ENCODE measurements around the gene MYO18A. TPM values are rescaled to one million over a fixed set of nuclear protein-coding genes. Genes with fewer than 3 reads are reported as not detected.

MYO18A gene
- total RNA-seq, 1 donor from 2014 or later = 465 TPM

GRCh38 chr17:29100296-29100695 lies 79.9 kb downstream of the MYO18A start:
- no peak for TF ChIP-seq CTCF (IDR thresholded peaks at IDR 0.05; ENCODE audit: partially characterized antibody, unreplicated experiment)
- H3K27me3 Mint-ChIP-seq (ENCODE audit: unreplicated experiment) = peaks cover 16% of the 10 kb centered on the region
- H3K27ac Mint-ChIP-seq (ENCODE audit: unreplicated experiment) = no peak overlapping the region
- H3K4me3 Mint-ChIP-seq (ENCODE audit: unreplicated experiment) = no peak overlapping the region
- peaks cover 6% of the 10 kb centered on the region for H3K9me3 Mint-ChIP-seq (ENCODE audit: unreplicated experiment)
- peaks cover 10% of the 10 kb centered on the region for H3K4me1 Mint-ChIP-seq (ENCODE audit: low read depth, unreplicated experiment)
- H3K36me3 Mint-ChIP-seq (ENCODE audit: unreplicated experiment) = peaks cover 10% of the 10 kb centered on the region
- no peak for DNase-seq

- TF ChIP-seq CTCF (IDR thresholded peaks at IDR 0.05; ENCODE audit: partially characterized antibody, unreplicated experiment) = no peak
- H3K4me3 Mint-ChIP-seq (ENCODE audit: unreplicated experiment) = no peak overlapping the region
- H3K4me1 Mint-ChIP-seq (ENCODE audit: low read depth, unreplicated experiment) = peaks cover 9% of the 10 kb centered on the region
- no peak overlapping the region for H3K27ac Mint-ChIP-seq (ENCODE audit: unreplicated experiment)
- H3K36me3 Mint-ChIP-seq (ENCODE audit: unreplicated experiment) = peaks cover 8% of the 10 kb centered on the region
- DNase-seq = no peak
- H3K27me3 Mint-ChIP-seq (ENCODE audit: unreplicated experiment) = peaks cover 15% of the 10 kb centered on the region
- peaks cover 6% of the 10 kb centered on the region for H3K9me3 Mint-ChIP-seq (ENCODE audit: unreplicated experiment)
These were observed 80.7 kb downstream of the MYO18A start for GRCh38 chr17:29099527-29099926.

GRCh38 chr17:29096094-29096493 lies 84.1 kb downstream of the MYO18A start:
- H3K36me3 Mint-ChIP-seq (ENCODE audit: unreplicated experiment) = no peaks in the 10 kb centered on the region
- H3K4me3 Mint-ChIP-seq (ENCODE audit: unreplicated experiment) = no peak overlapping the region
- peaks cover 2% of the 10 kb centered on the region for H3K4me1 Mint-ChIP-seq (ENCODE audit: low read depth, unreplicated experiment)
- no peak for DNase-seq
- no peak overlapping the region for H3K27ac Mint-ChIP-seq (ENCODE audit: unreplicated experiment)
- TF ChIP-seq CTCF (IDR thresholded peaks at IDR 0.05; ENCODE audit: partially characterized antibody, unreplicated experiment) = no peak
- H3K9me3 Mint-ChIP-seq (ENCODE audit: unreplicated experiment) = peaks cover 8% of the 10 kb centered on the region
- peaks cover 11% of the 10 kb centered on the region for H3K27me3 Mint-ChIP-seq (ENCODE audit: unreplicated experiment)

- peaks cover 2% of the 10 kb centered on the region for H3K4me1 Mint-ChIP-seq (ENCODE audit: low read depth, unreplicated experiment)
- peaks cover 11% of the 10 kb centered on the region for H3K27me3 Mint-ChIP-seq (ENCODE audit: unreplicated experiment)
- no peaks in the 10 kb centered on the region for H3K36me3 Mint-ChIP-seq (ENCODE audit: unreplicated experiment)
These were observed 84.8 kb downstream of the MYO18A start for GRCh38 chr17:29095439-29095838.

More at GRCh38 chr17:29095439-29095838, 84.8 kb downstream of the MYO18A start:
- H3K4me3 Mint-ChIP-seq (ENCODE audit: unreplicated experiment) = no peak overlapping the region
- no peak for TF ChIP-seq CTCF (IDR thresholded peaks at IDR 0.05; ENCODE audit: partially characterized antibody, unreplicated experiment)
- DNase-seq = no peak
- no peak overlapping the region for H3K27ac Mint-ChIP-seq (ENCODE audit: unreplicated experiment)
- H3K9me3 Mint-ChIP-seq (ENCODE audit: unreplicated experiment) = peaks cover 8% of the 10 kb centered on the region

Measured in glutamatergic neuron (in vitro differentiated cells).